ENCODE measurements around the gene PRXL2A.

PRXL2A gene

DNA sequence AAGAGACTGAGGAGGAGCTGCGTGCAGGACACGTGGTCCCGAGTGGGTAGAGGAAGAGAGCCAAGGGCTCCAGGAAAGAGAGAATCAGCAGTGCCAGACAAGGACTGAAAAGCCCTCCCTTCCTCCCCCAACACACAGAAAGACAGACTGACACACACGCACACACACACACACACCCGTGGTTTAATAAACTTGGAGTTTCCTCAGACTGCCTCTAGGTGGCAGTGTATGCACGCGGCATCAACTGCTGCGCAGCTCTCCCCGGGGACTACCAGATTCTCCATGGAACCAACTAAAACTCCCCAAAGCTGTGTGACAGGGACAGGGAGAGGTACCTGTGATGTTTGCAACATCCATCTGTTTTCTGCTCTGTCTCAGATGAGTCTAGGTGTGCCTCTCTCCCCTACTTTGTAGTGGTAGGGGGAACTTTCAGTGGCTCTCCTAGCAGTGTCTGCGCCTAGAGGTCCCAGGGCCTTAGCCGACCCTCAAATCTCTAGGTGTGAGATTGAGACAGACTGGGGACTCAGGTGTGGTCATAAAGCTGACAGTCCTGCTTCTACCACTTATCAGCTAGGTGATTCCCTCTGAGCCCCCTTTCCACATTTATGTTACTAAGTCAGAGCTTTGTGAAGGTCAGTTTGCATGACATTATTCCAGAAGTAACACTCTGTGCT, 36.4 kb downstream of the PRXL2A start:
- DNase-seq (ENCODE audit: low spot score) = peak; percentile 77

GRCh38 chr10:80447436-80448190, 39.3 kb downstream of the PRXL2A start:
- no peak for DNase-seq (ENCODE audit: low spot score)
- no peak for TF ChIP-seq CTCF (IDR thresholded peaks at IDR 0.05; ENCODE audit: extremely low read depth, missing control alignments)

More for the DNA sequence above, 36.4 kb downstream of the PRXL2A start:
- TF ChIP-seq CTCF (IDR thresholded peaks at IDR 0.05; ENCODE audit: extremely low read depth, missing control alignments) = peak; percentile 43

- no peak for DNase-seq (ENCODE audit: low spot score)
- TF ChIP-seq CTCF (IDR thresholded peaks at IDR 0.05; ENCODE audit: extremely low read depth, missing control alignments) = no peak
These were observed 40.0 kb downstream of the PRXL2A start for GRCh38 chr10:80448209-80448942.

DNA sequence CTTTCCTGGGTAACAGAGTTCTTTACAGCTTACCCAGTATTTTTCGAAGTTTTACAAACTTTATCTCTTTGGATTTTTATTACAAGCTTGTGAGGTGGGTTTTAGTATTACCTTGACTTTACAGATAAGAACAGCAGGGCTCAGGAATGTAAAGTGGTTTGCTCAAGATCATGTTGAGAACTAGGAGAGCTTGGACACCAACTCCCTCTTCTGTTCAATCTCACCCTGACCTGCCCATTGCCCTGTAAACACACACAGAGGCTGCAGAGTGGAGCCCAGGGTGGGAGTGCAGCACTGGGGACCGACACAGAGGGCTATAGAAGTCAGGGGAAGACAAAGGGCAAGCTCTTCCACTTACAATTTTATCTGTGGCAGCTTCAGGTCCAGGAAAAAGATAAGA, 41.2 kb downstream of the PRXL2A start:
- no peak for TF ChIP-seq CTCF (IDR thresholded peaks at IDR 0.05; ENCODE audit: extremely low read depth, missing control alignments)
- no peak for DNase-seq (ENCODE audit: low spot score)

DNA sequence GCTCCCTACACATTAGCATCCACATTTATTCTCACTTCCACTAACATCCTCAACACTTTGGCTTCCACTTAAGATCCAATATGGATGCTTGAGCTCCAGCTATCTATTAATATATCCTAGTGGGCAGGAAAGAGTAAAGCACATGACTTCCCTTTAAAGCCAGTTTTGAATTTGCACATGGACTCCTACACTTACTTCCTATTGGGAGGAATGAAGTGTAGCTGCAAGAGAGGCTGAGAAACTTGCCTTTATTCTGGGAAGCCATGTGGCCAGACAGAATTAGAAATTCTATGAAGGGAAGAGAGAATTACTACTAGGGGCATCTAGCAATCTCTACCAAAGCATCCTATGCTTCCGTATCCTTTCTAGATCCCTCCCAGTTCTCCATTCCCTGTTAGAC, 42.8 kb downstream of the PRXL2A start:
- no peak for DNase-seq (ENCODE audit: low spot score)
- TF ChIP-seq CTCF (IDR thresholded peaks at IDR 0.05; ENCODE audit: extremely low read depth, missing control alignments) = no peak

- no peak for TF ChIP-seq CTCF (IDR thresholded peaks at IDR 0.05; ENCODE audit: extremely low read depth, missing control alignments)
- DNase-seq (ENCODE audit: low spot score) = no peak
These were observed 43.7 kb downstream of the PRXL2A start for GRCh38 chr10:80452069-80452468.

DNA sequence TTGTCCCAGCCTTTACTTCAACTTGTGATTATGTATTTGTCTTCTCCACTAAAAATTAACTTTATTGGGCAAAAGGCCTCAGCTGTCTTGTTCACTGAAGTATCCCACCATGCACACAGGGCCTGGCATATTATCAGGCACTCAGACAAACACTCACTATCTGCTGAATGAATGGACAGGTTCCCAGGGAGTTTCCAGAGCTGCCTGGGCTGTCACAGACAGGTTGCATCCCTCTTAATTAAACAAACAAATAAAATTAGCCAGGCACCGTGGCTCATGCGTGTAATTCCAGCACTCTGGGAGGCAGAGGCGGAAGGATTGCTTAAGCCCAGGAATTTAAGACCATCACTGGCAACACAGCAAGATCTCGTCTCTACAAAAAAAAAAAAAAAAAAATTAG, 44.3 kb downstream of the PRXL2A start:
- no peak for TF ChIP-seq CTCF (IDR thresholded peaks at IDR 0.05; ENCODE audit: extremely low read depth, missing control alignments)
- DNase-seq (ENCODE audit: low spot score) = no peak
